ENCODE results near the gene ATXN2.
"Not testable (repeated sequence)": the region's sequence is repeated elsewhere in the genome, so short reads cannot be mapped to it uniquely, and the experiment has no call there.

DNA sequence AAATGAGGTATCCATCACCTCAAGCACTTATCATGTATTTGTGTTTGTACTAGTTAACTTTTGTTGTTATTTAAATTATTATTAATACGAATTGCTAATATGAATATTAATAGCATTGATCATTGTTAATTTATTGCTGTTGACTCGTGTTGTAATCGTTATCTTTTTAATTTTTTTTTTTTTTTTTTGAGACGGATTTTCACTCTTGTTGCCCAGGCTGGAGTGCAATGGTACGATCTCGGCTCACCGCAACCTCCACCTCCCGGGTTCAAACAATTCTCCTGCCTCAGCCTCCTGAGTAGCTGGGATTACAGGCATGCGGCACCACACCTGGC is 196.7 kb downstream of the ATXN2 start:
- TF ChIP-seq, protein P1, sequence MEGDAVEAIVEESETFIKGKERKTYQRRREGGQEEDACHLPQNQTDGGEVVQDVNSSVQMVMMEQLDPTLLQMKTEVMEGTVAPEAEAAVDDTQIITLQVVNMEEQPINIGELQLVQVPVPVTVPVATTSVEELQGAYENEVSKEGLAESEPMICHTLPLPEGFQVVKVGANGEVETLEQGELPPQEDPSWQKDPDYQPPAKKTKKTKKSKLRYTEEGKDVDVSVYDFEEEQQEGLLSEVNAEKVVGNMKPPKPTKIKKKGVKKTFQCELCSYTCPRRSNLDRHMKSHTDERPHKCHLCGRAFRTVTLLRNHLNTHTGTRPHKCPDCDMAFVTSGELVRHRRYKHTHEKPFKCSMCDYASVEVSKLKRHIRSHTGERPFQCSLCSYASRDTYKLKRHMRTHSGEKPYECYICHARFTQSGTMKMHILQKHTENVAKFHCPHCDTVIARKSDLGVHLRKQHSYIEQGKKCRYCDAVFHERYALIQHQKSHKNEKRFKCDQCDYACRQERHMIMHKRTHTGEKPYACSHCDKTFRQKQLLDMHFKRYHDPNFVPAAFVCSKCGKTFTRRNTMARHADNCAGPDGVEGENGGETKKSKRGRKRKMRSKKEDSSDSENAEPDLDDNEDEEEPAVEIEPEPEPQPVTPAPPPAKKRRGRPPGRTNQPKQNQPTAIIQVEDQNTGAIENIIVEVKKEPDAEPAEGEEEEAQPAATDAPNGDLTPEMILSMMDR (conservative IDR thresholded peaks at IDR 0.05): not testable (repeated sequence)
- TF ChIP-seq EZH2 (IDR thresholded peaks at IDR 0.05; ENCODE audit: low read depth): not testable (repeated sequence)
